T-helper 2 cell treated with Interferon-gamma antibody and Interleukin-4, amounts not matched to agents 5 μg/mL and 100 μg/mL, for 36 hours (primary cell): ENCODE data around the gene CTNNA3.

Source experiments
- DNase-seq: peaks from one replicate; pipeline ENCODE4 v3.0.0; 2021; ENCODE audit warnings: low spot score
- H3K27ac Mint-ChIP-seq: one replicate; pipeline ENCODE4 v1.8.0; 2021; ENCODE audit warnings: mild to moderate bottlenecking, mixed read lengths
- H3K27me3 Mint-ChIP-seq: one replicate; pipeline ENCODE4 v1.8.0; 2021; ENCODE audit warnings: low read depth, mixed read lengths
- H3K36me3 Mint-ChIP-seq: one replicate; pipeline ENCODE4 v1.8.0; 2021; ENCODE audit warnings: low read depth, mixed read lengths
- H3K4me1 Mint-ChIP-seq: one replicate; pipeline ENCODE4 v1.8.0; 2021; ENCODE audit warnings: low read depth, mixed read lengths
- H3K4me3 Mint-ChIP-seq: one replicate; pipeline ENCODE4 v1.8.0; 2022; ENCODE audit warnings: mild to moderate bottlenecking, moderate library complexity, mixed read lengths
- H3K9me3 Mint-ChIP-seq: one replicate; pipeline ENCODE4 v1.8.0; 2021; ENCODE audit warnings: mixed read lengths

The CTNNA3 gene

DNA sequence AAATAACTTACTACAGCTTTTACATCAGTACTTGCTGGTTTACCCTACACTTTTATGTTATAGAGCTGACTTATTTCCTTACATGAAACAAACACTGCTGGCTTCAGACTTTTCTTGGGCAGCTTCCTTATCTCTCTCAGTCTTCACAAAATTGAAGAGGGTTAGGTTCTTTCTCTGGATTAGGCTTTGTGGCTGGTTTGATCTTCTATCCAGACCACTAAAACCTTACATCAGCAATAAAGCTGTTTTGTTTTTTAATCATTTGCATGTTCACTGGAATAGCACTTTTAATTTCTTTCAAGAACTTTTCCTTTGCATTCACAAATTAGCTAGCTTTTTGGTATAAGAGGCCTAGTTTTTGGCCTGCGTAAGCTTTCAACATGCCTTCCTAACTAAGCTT is 551.5 kb downstream of the CTNNA3 start:
- Mint-ChIP-seq H3K4me3 (no peak overlapping the region), H3K9me3 (peaks cover 3% of the 10 kb centered on the region), H3K27ac (no peak overlapping the region), H3K27me3 (no peaks in the 10 kb centered on the region), H3K36me3 (no peaks in the 10 kb centered on the region), H3K4me1 (no peaks in the 10 kb centered on the region)
- no peak for DNase-seq

DNA sequence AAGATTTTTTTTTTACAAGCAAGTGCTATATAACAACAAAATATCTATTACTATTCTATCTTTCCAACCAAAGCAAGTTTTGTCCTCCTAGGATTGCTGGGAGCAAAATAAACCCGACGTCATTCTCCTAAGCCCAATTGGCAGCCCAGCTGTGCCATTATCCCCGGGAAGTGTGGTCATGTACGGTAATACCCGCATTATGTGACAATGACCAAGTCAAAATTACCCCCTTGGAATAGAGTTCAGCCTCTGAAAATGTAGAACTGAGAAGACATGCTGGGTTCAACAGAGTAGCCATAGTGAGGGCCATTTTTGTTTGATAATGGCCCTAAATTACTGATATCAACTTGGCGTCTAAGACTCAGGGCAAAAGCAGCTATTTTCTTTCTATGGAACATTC is 554.7 kb downstream of the CTNNA3 start:
- Mint-ChIP-seq H3K27ac (no peak overlapping the region), H3K9me3 (peaks cover 3% of the 10 kb centered on the region), H3K4me3 (no peak overlapping the region), H3K36me3 (no peaks in the 10 kb centered on the region), H3K4me1 (no peaks in the 10 kb centered on the region), H3K27me3 (no peaks in the 10 kb centered on the region)
- no peak for DNase-seq

DNA sequence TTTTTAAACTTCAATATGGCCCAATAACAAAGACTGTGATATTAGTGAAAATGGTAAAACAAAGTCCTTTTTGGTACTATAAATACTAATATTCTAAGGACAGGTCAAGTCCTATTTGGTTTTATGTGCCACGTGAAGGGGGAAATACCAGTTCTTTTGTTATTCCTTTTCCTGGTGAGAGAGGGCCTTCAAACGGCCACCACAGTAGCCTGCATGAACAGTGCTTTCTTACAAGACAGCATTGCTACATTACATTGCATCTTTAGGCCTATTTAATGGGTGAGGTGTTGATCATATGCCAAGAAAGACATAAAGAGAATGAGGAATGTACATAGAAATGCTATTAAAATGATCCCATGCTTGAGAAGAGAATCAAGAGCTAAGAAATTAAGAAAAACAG is 555.4 kb downstream of the CTNNA3 start:
- no peak overlapping the region for H3K27ac Mint-ChIP-seq
- no peak overlapping the region for H3K4me3 Mint-ChIP-seq
- H3K27me3 Mint-ChIP-seq = no peaks in the 10 kb centered on the region
- no peaks in the 10 kb centered on the region for H3K36me3 Mint-ChIP-seq
- DNase-seq = no peak
- H3K9me3 Mint-ChIP-seq = peaks cover 3% of the 10 kb centered on the region
- no peaks in the 10 kb centered on the region for H3K4me1 Mint-ChIP-seq

DNA sequence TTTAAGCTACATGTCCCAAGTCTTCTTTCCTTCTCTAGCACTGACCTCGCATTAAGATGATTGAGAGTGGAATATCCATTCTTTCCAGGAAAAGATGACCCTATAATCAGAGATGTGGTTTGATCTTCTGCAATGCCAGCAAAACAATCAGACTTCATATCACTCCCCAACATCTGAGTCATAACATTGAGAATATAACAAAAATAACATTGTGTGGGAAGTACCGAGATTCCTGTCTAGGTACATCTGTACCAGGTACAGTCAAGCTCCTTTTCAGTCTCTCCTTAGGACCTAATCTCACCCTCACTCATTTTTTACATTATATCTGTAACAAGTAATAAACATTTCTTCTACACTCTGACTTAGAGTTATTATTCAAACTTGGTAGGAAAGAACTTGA is 568.6 kb downstream of the CTNNA3 start:
- no peak for DNase-seq
- Mint-ChIP-seq H3K9me3 (no peaks in the 10 kb centered on the region), H3K27ac (no peak overlapping the region), H3K4me1 (no peaks in the 10 kb centered on the region), H3K27me3 (no peaks in the 10 kb centered on the region), H3K4me3 (no peak overlapping the region), H3K36me3 (no peaks in the 10 kb centered on the region)

DNA sequence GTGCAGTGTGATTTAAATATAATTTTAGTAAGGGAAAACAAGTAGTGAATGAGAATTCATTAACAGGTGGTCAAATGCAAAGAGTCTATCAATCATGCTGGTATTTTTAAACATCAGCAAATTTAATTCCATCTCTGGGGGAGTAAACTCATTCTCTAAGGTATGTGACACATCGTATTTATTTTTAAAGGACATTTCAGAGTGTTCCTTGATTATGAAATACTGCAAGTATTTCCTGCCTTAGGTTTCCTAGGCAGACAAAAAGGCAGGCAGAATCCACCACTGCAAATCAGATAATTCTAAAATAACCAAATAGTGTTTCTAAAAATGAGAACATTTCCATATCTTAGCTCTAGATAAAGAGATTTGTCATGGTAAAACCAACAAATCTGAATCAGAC is 576.3 kb downstream of the CTNNA3 start:
- Mint-ChIP-seq H3K27me3 (no peaks in the 10 kb centered on the region), H3K4me1 (no peaks in the 10 kb centered on the region), H3K9me3 (no peaks in the 10 kb centered on the region), H3K27ac (no peak overlapping the region), H3K36me3 (no peaks in the 10 kb centered on the region), H3K4me3 (no peak overlapping the region)
- DNase-seq = no peak

DNA sequence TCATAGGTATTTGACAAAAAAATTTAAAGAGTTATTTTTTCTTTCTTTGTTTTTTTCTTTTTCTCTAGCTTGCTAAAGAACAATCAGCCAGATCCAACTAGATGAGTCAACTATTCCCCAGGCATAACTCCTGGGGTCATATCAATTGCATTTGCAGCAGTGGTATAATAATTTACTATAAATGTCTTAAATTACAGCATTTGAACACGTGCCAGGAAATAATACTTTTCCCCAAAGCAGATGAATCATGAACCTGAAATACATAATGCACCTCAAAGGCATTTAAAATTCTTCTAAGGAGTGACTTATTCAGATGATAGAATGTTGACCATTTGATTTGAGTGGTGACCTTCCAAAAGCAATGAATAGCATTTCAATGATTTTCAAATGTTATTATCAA is 580.0 kb downstream of the CTNNA3 start:
- Mint-ChIP-seq H3K27me3 (no peaks in the 10 kb centered on the region), H3K36me3 (no peaks in the 10 kb centered on the region), H3K27ac (no peak overlapping the region), H3K4me3 (no peak overlapping the region), H3K4me1 (no peaks in the 10 kb centered on the region), H3K9me3 (no peaks in the 10 kb centered on the region)
- DNase-seq = no peak

DNA sequence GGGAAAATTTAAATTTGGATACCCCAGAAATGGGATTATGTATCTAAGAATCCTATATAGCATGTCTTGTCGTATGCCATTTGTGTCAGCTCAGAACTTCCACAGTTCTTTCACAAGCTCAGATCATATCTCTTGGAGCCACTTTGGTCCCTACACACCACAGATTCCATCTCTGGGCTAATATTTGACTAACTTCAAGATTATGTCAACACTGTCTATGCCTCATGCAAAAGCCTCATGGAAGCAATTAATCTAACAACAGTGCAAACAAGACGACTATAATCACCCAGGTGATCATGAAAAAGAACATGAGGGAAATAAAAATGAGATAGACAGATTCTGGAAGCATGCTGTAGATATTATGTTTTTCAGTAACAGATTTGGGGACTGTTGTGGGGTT is 581.0 kb downstream of the CTNNA3 start:
- DNase-seq = no peak
- H3K4me1 Mint-ChIP-seq = no peaks in the 10 kb centered on the region
- H3K36me3 Mint-ChIP-seq = no peaks in the 10 kb centered on the region
- no peak overlapping the region for H3K4me3 Mint-ChIP-seq
- H3K9me3 Mint-ChIP-seq = no peaks in the 10 kb centered on the region
- H3K27me3 Mint-ChIP-seq = no peaks in the 10 kb centered on the region
- H3K27ac Mint-ChIP-seq = no peak overlapping the region

DNA sequence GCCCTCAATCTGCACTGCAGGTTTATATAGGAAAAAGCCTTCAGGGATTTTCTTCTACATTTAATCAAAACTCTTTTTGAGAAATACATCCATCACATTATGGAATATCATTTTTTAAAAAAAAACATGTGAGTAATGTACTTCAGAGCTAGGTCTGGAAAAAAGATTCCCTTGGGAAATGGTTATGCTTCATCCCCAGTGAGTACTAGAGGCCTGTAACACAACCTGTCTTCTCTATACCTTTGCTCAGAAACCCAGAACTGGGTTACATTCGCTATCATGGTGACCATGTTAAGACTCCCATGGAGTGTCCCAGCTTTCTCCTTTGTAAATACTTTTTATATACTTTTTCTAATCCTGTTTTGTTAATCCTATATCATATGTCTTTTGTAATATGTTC is 583.2 kb downstream of the CTNNA3 start:
- no peak overlapping the region for H3K4me3 Mint-ChIP-seq
- no peak overlapping the region for H3K27ac Mint-ChIP-seq
- H3K4me1 Mint-ChIP-seq = no peaks in the 10 kb centered on the region
- H3K9me3 Mint-ChIP-seq = no peaks in the 10 kb centered on the region
- H3K27me3 Mint-ChIP-seq = no peaks in the 10 kb centered on the region
- no peaks in the 10 kb centered on the region for H3K36me3 Mint-ChIP-seq
- DNase-seq = no peak

DNA sequence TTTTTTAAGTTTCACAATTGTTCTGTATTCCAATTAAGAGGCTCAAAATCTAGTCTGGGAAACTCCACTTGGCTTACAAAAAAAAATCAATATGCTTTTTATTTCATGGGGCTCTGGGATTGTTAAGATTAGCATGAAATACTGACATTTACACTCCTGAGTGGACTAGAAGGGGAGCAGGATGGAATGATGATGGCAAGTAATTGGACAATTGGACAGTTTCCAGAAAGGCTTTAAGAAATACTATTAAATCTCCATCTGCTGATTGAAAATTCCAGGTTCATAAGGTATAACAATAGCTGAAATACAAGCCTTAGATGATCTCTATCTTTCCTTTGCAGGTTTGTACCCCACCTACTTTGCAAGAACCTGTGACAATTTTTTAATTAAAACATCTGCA is 585.7 kb downstream of the CTNNA3 start:
- no peaks in the 10 kb centered on the region for H3K27me3 Mint-ChIP-seq
- H3K36me3 Mint-ChIP-seq = no peaks in the 10 kb centered on the region
- no peak for DNase-seq
- no peak overlapping the region for H3K27ac Mint-ChIP-seq
- H3K9me3 Mint-ChIP-seq = no peaks in the 10 kb centered on the region
- no peak overlapping the region for H3K4me3 Mint-ChIP-seq
- H3K4me1 Mint-ChIP-seq = no peaks in the 10 kb centered on the region

DNA sequence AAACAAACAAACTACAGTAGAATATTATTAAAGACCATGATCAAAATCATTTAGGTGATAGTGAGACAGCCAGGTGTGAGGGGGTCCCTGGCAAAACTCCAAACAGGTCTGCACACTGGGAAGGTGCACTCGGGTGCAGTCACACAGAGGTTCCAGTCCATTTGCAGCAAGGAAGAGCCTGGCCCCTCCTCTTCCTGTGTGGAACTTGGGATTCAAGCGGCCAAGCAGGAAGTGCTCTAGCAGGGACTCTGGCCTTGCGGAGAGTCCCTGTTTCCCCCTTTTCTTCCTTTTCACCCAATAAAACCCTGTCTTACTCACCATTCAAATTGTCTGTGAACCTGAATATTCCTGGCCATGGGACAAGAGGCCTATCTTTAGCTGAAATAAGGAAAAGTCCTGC is 588.3 kb downstream of the CTNNA3 start:
- H3K4me1 Mint-ChIP-seq = no peaks in the 10 kb centered on the region
- H3K4me3 Mint-ChIP-seq = no peak overlapping the region
- DNase-seq = no peak
- H3K36me3 Mint-ChIP-seq = no peaks in the 10 kb centered on the region
- no peak overlapping the region for H3K27ac Mint-ChIP-seq
- no peaks in the 10 kb centered on the region for H3K9me3 Mint-ChIP-seq
- H3K27me3 Mint-ChIP-seq = no peaks in the 10 kb centered on the region

DNA sequence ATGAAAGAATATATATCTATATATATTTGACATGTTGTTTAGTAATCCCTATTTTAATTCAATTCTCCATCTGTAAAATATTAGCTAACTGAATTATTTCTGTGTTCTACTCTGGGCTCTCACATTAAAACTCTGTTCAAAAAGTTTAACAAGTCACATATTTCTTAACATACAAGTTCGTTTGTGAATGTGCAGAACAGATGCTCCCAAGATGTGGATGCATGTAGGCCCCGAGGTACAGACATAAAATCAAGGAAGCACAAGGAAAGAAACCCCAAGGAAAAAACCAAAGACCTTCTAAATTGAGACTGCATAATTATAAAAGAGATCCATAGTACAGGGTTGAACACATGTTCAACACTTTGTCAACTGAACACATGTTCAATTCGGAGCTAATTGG is 595.0 kb downstream of the CTNNA3 start:
- Mint-ChIP-seq H3K9me3 (no peaks in the 10 kb centered on the region), H3K4me1 (no peaks in the 10 kb centered on the region), H3K4me3 (no peak overlapping the region), H3K27me3 (no peaks in the 10 kb centered on the region), H3K27ac (no peak overlapping the region), H3K36me3 (no peaks in the 10 kb centered on the region)
- no peak for DNase-seq

DNA sequence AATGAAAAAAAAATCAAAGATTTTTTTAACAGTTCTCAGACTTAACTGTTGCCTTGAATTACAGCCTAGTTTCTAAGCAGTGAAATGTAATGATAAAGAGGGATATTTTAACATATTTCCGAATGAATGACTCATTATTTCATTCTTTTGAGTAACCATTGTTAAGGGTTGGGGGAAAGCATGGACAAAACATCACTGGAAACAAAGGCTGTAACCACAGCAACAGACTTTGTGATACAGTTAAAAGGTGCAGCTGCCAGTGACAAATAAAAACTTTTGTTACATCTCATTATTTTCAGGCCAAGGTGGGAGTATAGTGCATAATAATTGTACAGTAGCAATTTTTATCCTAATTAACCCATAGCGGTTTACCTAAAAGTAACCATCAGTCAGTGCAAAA is 597.5 kb downstream of the CTNNA3 start:
- H3K9me3 Mint-ChIP-seq = no peaks in the 10 kb centered on the region
- no peaks in the 10 kb centered on the region for H3K4me1 Mint-ChIP-seq
- no peaks in the 10 kb centered on the region for H3K27me3 Mint-ChIP-seq
- H3K27ac Mint-ChIP-seq = no peak overlapping the region
- H3K36me3 Mint-ChIP-seq = no peaks in the 10 kb centered on the region
- DNase-seq = no peak
- no peak overlapping the region for H3K4me3 Mint-ChIP-seq

DNA sequence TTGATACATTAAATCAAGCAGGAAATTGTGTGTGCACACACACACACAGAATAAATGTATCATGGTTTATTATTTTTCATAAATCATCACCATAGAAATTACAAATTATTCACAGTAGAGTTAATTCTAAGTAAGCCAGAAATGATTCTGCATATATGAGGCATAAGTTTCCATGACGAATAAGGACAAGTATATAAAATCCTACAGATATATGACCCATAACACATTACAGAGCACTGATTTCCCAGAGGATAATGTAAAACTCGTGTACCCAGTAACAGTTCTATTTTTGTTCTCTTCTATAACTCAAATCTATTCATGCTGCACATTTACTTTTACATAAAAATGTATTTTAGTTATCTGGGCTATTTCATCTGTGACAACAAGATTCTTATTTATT is 600.5 kb downstream of the CTNNA3 start:
- Mint-ChIP-seq H3K4me3 (no peak overlapping the region), H3K27ac (no peak overlapping the region), H3K27me3 (no peaks in the 10 kb centered on the region), H3K4me1 (no peaks in the 10 kb centered on the region), H3K36me3 (no peaks in the 10 kb centered on the region), H3K9me3 (no peaks in the 10 kb centered on the region)
- DNase-seq = no peak

DNA sequence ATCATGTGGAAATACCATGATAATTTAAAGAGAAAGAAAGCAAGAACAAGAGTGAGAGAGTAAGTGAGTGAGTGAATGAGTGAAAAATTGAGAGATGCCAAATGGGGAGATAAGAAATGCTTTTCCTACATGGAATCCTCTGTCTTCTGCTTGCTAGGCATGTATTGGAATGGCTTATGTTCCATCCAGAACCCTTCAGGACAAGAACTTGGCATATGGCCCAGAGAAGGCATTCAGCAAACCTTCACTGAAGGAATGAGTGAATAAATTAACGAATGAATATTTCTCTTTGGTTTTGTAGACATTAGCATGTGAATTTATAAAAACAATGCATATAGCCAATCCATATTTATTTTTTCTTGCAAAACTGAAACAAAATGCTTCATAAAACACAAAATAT is 608.0 kb downstream of the CTNNA3 start:
- H3K36me3 Mint-ChIP-seq = no peaks in the 10 kb centered on the region
- H3K27me3 Mint-ChIP-seq = no peaks in the 10 kb centered on the region
- no peak overlapping the region for H3K4me3 Mint-ChIP-seq
- no peaks in the 10 kb centered on the region for H3K9me3 Mint-ChIP-seq
- no peak overlapping the region for H3K27ac Mint-ChIP-seq
- DNase-seq = no peak
- no peaks in the 10 kb centered on the region for H3K4me1 Mint-ChIP-seq

DNA sequence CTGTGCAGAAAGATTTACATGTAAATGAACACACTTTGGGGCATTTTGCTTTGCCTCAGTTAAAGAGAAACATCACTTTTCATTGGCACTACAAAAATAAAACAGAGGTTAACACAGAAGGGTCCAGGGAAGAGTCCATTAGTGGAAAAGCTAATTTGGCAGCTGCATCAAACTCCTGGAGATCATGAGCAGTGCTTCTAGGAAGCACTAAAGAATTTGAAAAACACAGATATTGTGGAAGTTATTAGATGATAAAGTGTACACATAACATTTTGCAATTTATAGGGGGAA is 608.9 kb downstream of the CTNNA3 start:
- H3K27me3 Mint-ChIP-seq = no peaks in the 10 kb centered on the region
- no peaks in the 10 kb centered on the region for H3K9me3 Mint-ChIP-seq
- DNase-seq = no peak

More for the DNA sequence above, 608.9 kb downstream of the CTNNA3 start:
- Mint-ChIP-seq H3K4me3 (no peak overlapping the region), H3K4me1 (no peaks in the 10 kb centered on the region), H3K27ac (no peak overlapping the region), H3K36me3 (no peaks in the 10 kb centered on the region)
